ENCODE results near the gene LIG1.

- TF ChIP-seq CTCF (IDR thresholded peaks at IDR 0.05; ENCODE audit: extremely low read depth in 1 of 2, insufficient read depth in 1 of 2, low read depth in 1 of 2, low read length in 2 of 2), result no peak
- TF ChIP-seq POLR2AphosphoS5 (IDR thresholded peaks at IDR 0.05; ENCODE audit: insufficient read depth, low read depth, low read length), result no peak
- no peak for TF ChIP-seq EZH2 (IDR thresholded peaks at IDR 0.05; ENCODE audit: borderline replicate concordance, low read depth, low read length, severe bottlenecking)
- no peak for TF ChIP-seq POLR2A (IDR thresholded peaks at IDR 0.05; ENCODE audit: low read depth, low read length)
- no peak for TF ChIP-seq MAX (IDR thresholded peaks at IDR 0.05; ENCODE audit: insufficient read depth, insufficient read length)
- no peak for TF ChIP-seq JUN (IDR thresholded peaks at IDR 0.05; ENCODE audit: borderline replicate concordance, insufficient read depth, insufficient read length, low read depth)
Observed at GRCh38 chr19:48169578-48169938, 586 bp downstream of the LIG1 start.

Measured in endothelial cell of umbilical vein (primary cell).